Memory B cell (primary cell): Measurements from ENCODE around the gene SP8.
A peak's percentile ranks its signal among the peaks of the same experiment; 100 is the strongest.

ENCODE experiments used
- ATAC-seq: fragments of 150-1000 bp; cut with Tn5 transposase; 2 replicates; pipeline ENCODE4 v1.10.0; 2021; ENCODE audit warnings: low read depth, mild to moderate bottlenecking, moderate library complexity
- DNase-seq, 2 donors: peaks; one replicate each; pipeline ENCODE4 v3.0.0; 2022; ENCODE audit warnings: low spot score in 2 of 2
- H3K27ac Mint-ChIP-seq: one replicate; pipeline ENCODE4 v1.8.0; 2022; ENCODE audit warnings: mild to moderate bottlenecking, moderate library complexity, mixed read lengths
- H3K27me3 Mint-ChIP-seq: one replicate; pipeline ENCODE4 v1.8.0; 2022; ENCODE audit warnings: mixed read lengths
- H3K36me3 Mint-ChIP-seq: one replicate; pipeline ENCODE4 v1.8.0; 2022; ENCODE audit warnings: mild to moderate bottlenecking, mixed read lengths
- H3K4me1 Mint-ChIP-seq: one replicate; pipeline ENCODE4 v1.8.0; 2022; ENCODE audit warnings: mixed read lengths
- H3K4me3 Mint-ChIP-seq: one replicate; pipeline ENCODE4 v1.8.0; 2022; ENCODE audit warnings: mild to moderate bottlenecking, moderate library complexity, mixed read lengths
- H3K9me3 Mint-ChIP-seq: one replicate; pipeline ENCODE4 v1.8.0; 2022; ENCODE audit warnings: mixed read lengths

The SP8 gene

DNA sequence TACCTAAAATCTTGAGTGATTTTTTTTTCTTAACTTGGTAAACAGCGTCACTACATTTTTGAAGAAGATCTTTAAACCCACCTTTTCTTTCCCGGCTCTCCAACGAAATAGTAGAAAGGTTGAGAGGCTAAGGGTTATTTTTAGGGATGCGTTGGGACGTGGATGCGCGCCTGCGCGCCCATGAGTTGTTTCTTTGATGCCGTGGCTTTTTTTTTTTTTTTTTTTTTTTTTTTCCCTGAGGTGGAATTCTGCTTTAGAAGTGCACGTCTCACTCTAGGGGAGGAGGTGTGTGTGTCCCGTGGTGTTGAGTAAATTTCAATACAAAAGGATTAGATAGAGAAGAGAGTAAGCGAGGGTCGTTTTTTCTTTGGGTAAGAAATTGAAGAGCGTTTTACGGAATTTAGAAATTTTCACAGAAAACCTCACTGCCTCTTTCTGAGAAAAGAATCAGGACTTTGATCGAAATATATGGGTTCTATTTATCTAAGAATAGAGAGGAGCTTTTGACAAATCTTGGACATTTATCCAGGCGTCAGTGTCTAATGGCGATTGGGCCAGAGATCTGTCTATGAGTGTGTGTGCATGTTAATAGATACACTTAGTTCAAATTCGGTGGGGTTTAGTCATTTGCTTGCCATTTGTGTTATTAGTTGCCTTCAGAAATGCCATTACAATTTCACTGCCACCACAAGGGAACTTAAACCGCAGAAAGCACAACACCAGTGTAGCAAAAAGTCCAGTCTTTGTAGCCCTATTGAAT lies 1.2 kb upstream of the SP8 start:
- no peak for ATAC-seq
- Mint-ChIP-seq H3K4me3 (no peak overlapping the region), H3K4me1 (peaks cover 8% of the 10 kb centered on the region)

DNA sequence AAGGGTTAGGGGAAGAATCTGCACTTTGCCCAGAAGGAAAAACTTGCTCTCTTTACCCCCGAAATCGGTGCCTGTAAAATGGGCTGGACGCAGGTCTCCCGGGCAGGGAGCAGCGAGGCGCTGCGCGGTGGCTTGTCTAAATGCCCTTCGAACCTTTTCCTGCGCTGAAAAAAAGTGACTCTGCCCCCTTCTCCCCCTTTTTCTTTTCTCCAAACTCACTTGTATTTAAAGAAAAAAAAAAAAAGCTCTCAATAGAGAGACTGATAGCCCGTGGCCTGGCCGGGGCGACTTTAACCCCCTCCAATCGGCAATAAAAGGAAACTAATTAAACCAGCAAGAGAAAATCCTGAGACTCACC lies 286 bp downstream of the SP8 start:
- H3K4me3 Mint-ChIP-seq, result no peak overlapping the region
- peaks cover 8% of the 10 kb centered on the region for H3K4me1 Mint-ChIP-seq
- ATAC-seq (no peak), DNase-seq (no peak)
- peaks cover 9% of the 10 kb centered on the region for H3K36me3 Mint-ChIP-seq
- peaks cover 9% of the 10 kb centered on the region for H3K9me3 Mint-ChIP-seq
- H3K27me3 Mint-ChIP-seq, result peaks cover 27% of the 10 kb centered on the region
- H3K27ac Mint-ChIP-seq, result no peak overlapping the region

More for the DNA sequence above, 1.2 kb upstream of the SP8 start:
- Mint-ChIP-seq H3K27me3 (peaks cover 27% of the 10 kb centered on the region), H3K27ac (no peak overlapping the region), H3K36me3 (peaks cover 9% of the 10 kb centered on the region), H3K9me3 (peaks cover 9% of the 10 kb centered on the region)
- DNase-seq, result no peak

- H3K36me3 Mint-ChIP-seq, result peaks cover 9% of the 10 kb centered on the region
- ATAC-seq (no peak), DNase-seq (no peak)
- peak overlapping the region; percentile 22 for H3K27ac Mint-ChIP-seq
- no peak overlapping the region for H3K4me3 Mint-ChIP-seq
- peaks cover 8% of the 10 kb centered on the region for H3K4me1 Mint-ChIP-seq
- peaks cover 25% of the 10 kb centered on the region for H3K27me3 Mint-ChIP-seq
- peaks cover 9% of the 10 kb centered on the region for H3K9me3 Mint-ChIP-seq
Measured at GRCh38 chr7:20786049-20786412, 655 bp downstream of the SP8 start.

- H3K4me1 Mint-ChIP-seq, result peaks cover 8% of the 10 kb centered on the region
- no peak for DNase-seq
Measured at GRCh38 chr7:20785157-20786048, 1.3 kb downstream of the SP8 start.

GRCh38 chr7:20784388-20785156 lies 2.1 kb downstream of the SP8 start:
- peaks cover 9% of the 10 kb centered on the region for H3K36me3 Mint-ChIP-seq
- no peak for DNase-seq
- H3K27me3 Mint-ChIP-seq, result peaks cover 32% of the 10 kb centered on the region
- H3K27ac Mint-ChIP-seq, result peak overlapping the region; percentile 89
- H3K4me3 Mint-ChIP-seq, result no peak overlapping the region
- peaks cover 10% of the 10 kb centered on the region for H3K9me3 Mint-ChIP-seq
- H3K4me1 Mint-ChIP-seq, result peaks cover 8% of the 10 kb centered on the region
- ATAC-seq, result no peak

More at GRCh38 chr7:20785157-20786048, 1.3 kb downstream of the SP8 start:
- H3K27me3 Mint-ChIP-seq, result peaks cover 29% of the 10 kb centered on the region
- no peak overlapping the region for H3K4me3 Mint-ChIP-seq
- H3K9me3 Mint-ChIP-seq, result peaks cover 9% of the 10 kb centered on the region
- H3K27ac Mint-ChIP-seq, result peak overlapping the region; percentile 22
- peaks cover 9% of the 10 kb centered on the region for H3K36me3 Mint-ChIP-seq
- ATAC-seq, result no peak

DNA sequence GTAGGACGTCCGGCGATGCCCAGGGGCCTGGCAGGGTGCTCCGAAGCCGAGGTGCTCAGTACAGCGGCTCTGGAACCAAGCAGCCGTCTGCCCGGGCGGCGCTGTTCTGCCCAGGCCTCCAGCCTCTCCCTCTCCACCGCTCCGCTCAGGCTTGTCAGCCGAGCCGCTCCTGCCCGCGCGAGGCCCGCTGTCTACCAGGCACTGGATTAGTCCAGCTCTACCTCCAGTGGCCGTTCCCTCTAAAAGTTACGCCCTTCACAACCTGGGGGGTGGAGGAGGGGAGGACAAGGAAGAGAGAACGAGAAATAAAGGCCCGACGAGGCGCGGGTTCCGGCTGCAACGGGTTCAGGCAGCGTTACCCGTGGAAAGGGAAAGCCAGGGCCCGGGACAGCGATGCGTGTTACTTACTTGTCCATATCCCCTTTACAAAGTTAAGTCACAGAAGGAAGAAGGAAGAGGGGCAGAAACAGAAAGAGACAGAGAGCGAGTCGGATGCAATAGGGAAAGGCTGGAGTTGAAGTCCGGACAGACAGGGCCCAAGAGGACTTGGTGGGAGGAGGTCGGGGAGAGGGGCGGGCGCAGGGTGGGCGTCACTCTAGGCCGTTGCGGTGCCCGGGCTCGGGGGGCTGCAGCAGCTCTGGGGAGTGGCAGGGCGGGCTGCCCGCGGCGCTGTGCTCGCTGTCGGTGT lies 2.8 kb downstream of the SP8 start:
- Mint-ChIP-seq H3K4me1 (peaks cover 8% of the 10 kb centered on the region), H3K36me3 (peaks cover 9% of the 10 kb centered on the region), H3K27me3 (peaks cover 34% of the 10 kb centered on the region), H3K9me3 (peaks cover 10% of the 10 kb centered on the region), H3K27ac (peak overlapping the region; percentile 89), H3K4me3 (peak overlapping the region; percentile 65)
- ATAC-seq (no peak), DNase-seq (no peak)

DNA sequence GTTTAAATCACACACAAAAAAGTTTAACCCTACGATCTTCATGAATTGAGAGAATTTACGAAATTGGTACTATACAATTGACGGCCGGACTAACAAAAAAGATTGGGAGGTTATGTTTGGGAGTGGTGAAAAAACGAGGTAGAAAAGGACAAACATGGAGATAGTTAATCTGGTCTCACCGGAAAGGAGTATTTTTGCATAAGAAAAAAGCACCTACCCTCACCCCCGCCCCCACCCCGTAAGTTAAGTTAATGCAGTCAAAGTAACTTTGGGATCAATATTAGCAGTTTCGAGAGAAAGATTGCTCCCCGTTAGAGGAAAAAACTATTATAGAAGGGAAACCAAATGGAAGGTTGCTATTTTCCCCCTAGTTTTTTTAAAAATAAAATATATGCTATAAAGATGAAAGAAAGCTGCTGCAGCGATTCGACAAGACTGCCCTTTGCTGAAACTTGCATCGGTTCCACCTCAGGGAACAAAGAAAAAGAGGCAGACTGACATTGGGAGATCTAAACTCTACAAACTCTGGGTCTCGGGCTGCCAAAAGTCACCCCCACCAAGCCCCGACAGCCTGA lies 3.5 kb downstream of the SP8 start:
- Mint-ChIP-seq H3K27me3 (peaks cover 31% of the 10 kb centered on the region), H3K36me3 (peaks cover 9% of the 10 kb centered on the region), H3K4me3 (no peak overlapping the region), H3K4me1 (peaks cover 8% of the 10 kb centered on the region), H3K27ac (no peak overlapping the region), H3K9me3 (peaks cover 10% of the 10 kb centered on the region)
- DNase-seq, result no peak
- ATAC-seq, result no peak

- Mint-ChIP-seq H3K27ac (no peak overlapping the region), H3K9me3 (peaks cover 5% of the 10 kb centered on the region), H3K4me1 (peaks cover 8% of the 10 kb centered on the region), H3K27me3 (peaks cover 39% of the 10 kb centered on the region), H3K36me3 (peaks cover 9% of the 10 kb centered on the region), H3K4me3 (no peak overlapping the region)
- ATAC-seq (no peak), DNase-seq (no peak)
Measured at GRCh38 chr7:20779041-20779440, 7.6 kb downstream of the SP8 start.

DNA sequence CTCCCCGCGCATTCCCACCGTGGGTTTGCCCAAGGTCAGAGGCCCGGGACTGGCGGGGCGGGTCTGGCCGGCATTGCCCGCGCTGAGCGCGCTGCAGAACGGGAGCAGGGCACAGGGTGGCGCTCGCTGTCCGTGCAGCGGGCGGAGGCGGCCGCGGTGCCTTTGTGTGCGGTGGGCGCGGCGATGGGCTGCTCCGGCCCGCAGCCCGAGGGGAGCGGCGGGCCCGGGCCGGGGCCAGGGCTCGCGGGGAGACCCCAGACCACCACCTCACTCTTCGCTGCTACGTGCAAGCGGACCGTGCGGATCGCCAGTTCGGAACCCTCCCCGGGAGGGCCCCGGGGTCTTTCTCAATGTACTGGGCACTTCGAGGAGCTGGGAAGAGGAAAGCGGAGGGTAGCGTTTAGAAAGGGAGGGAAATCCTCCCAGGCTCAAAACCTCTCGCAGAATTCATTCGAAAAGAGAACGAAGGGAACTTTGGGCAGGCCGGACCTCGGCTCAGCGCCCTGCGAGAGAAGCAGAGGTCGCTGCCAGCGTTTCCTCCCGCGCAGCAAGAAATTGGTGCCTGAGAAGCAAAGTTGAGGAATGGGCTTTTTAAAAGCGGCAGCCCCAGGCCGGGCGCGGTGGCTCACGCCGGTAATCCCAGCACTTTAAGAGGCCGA lies 8.5 kb downstream of the SP8 start:
- H3K4me1 Mint-ChIP-seq, result peaks cover 4% of the 10 kb centered on the region
- H3K4me3 Mint-ChIP-seq, result no peak overlapping the region
- H3K9me3 Mint-ChIP-seq, result peaks cover 3% of the 10 kb centered on the region
- peaks cover 7% of the 10 kb centered on the region for H3K36me3 Mint-ChIP-seq
- DNase-seq (no peak), ATAC-seq (no peak)
- H3K27ac Mint-ChIP-seq, result no peak overlapping the region
- peaks cover 35% of the 10 kb centered on the region for H3K27me3 Mint-ChIP-seq

- Mint-ChIP-seq H3K27me3 (peaks cover 33% of the 10 kb centered on the region), H3K4me1 (peaks cover 4% of the 10 kb centered on the region), H3K36me3 (peaks cover 5% of the 10 kb centered on the region), H3K4me3 (peak overlapping the region; percentile 65), H3K9me3 (peaks cover 3% of the 10 kb centered on the region), H3K27ac (no peak overlapping the region)
- no peak for DNase-seq
- no peak for ATAC-seq
Measured at GRCh38 chr7:20777377-20778062, 9.2 kb downstream of the SP8 start.

- peaks cover 3% of the 10 kb centered on the region for H3K9me3 Mint-ChIP-seq
- no peak for ATAC-seq
- H3K27ac Mint-ChIP-seq, result no peak overlapping the region
- DNase-seq, result no peak
- peak overlapping the region; percentile 38 for H3K4me3 Mint-ChIP-seq
- H3K36me3 Mint-ChIP-seq, result peaks cover 5% of the 10 kb centered on the region
- peaks cover 33% of the 10 kb centered on the region for H3K27me3 Mint-ChIP-seq
- H3K4me1 Mint-ChIP-seq, result peaks cover 4% of the 10 kb centered on the region
Measured at GRCh38 chr7:20776942-20777341, 9.7 kb downstream of the SP8 start.

DNA sequence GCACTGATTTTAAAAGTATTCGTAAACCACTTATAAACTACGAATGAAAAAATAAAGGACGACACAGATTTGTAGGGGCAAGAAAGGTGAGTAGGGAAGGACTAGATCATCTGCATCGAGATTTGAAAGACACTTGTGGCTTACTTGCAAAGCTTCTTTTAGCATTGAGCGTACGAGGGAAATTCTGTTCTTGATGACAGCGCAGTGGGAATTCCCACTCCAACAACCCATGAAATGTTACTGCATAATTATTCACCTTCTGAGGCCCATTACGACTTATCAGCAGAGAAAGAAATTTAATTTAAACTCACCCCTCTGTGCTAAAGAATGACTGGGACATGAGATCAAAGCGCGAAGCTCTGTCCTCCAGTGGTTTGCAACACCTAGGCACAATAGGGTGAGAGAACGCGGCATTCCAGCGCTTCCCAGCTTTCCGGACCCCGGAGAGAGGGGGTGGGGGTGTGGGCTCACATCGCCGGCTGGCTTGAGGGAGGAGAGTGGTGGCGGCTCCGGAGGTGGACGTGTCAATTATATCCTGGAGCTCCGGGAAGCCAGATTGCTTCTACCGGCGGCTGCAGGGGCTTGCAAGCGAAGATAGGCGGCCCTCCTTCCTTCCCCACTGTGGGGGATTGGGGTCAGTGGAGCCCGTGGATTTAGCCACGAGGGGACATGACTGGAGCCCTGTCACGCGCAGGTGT lies 10.3 kb downstream of the SP8 start:
- H3K4me1 Mint-ChIP-seq, result peaks cover 4% of the 10 kb centered on the region
- H3K4me3 Mint-ChIP-seq, result no peak overlapping the region
- no peak for ATAC-seq
- H3K9me3 Mint-ChIP-seq, result peaks cover 3% of the 10 kb centered on the region
- H3K27me3 Mint-ChIP-seq, result peaks cover 31% of the 10 kb centered on the region
- H3K36me3 Mint-ChIP-seq, result peaks cover 5% of the 10 kb centered on the region
- DNase-seq, result no peak
- no peak overlapping the region for H3K27ac Mint-ChIP-seq
